Right forelimb (tissue), 1 donor: Measurements from ENCODE around the gene CLEC3B.
"Not testable (repeated sequence)": the region's sequence is repeated elsewhere in the genome, so short reads cannot be mapped to it uniquely, and the experiment has no call there.

Experiments used
- DNase-seq: peaks from one replicate; pipeline ENCODE4 v3.0.0-alpha.2; 2018

CLEC3B gene, protein sequence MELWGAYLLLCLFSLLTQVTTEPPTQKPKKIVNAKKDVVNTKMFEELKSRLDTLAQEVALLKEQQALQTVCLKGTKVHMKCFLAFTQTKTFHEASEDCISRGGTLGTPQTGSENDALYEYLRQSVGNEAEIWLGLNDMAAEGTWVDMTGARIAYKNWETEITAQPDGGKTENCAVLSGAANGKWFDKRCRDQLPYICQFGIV

DNA sequence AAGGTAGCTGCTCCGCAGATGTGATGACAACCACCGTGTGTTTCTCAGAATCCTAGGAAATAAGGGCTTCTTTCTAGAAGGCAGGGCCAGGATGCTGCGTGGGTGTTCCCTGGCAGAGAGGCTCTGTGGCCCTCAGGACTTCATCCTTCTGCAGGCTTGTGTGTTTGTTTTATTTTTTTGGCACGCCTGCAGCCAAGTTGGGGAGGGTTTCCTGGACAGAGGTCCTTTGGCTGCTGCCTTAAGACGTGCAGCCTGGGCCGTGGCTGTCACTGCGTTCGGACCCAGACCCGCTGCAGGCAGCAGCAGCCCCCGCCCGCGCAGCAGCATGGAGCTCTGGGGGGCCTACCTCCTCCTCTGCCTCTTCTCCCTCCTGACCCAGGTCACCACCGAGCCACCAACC is at the start of gene CLEC3B:
Gene CLEC3B (plus strand): TSS at position 266 of the 400 bp plus-strand sequence. CDS start 60 bp downstream, at position 326.
- peak; percentile 77 for DNase-seq

DNA sequence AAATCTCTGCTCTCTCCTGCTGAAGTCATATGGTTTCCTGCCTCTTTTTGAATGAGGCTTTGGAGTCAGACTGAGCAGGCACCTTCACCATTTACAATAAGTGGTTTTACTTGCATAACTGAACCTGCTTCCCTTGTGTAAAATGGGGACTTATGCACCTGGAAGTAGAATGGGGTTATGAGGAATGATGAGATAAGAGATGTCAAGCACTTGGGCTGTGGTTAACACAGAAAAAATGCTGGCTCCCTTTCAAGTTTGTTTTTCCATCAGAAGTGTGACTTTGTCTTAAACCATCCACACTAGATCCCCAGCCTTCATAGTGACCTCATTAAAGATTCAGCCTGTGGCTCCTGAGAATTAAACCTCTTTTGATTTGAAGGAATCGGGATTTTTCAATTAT is 44.9 kb upstream of the CLEC3B start:
- no peak for DNase-seq

DNA sequence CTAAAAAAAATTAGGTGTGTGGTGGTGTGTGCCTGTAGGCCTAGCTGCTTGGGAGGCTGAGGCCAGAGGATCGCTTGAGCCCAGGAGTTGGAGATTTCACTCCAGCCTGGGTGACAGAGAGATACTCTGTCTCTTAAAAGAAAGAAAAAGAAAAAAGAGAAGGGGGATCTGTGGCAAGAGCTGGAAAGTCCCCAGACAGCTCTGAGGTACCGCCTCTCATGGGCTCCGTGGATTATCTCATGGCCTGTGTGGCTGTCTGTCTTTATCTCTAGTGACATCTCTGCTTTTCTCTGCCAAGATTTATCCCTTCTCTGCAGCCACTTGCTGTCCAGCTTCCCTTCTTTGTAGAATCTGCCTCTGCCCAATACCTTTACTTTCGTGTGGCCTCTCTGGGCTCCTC is 44.4 kb upstream of the CLEC3B start:
- DNase-seq: no peak

DNA sequence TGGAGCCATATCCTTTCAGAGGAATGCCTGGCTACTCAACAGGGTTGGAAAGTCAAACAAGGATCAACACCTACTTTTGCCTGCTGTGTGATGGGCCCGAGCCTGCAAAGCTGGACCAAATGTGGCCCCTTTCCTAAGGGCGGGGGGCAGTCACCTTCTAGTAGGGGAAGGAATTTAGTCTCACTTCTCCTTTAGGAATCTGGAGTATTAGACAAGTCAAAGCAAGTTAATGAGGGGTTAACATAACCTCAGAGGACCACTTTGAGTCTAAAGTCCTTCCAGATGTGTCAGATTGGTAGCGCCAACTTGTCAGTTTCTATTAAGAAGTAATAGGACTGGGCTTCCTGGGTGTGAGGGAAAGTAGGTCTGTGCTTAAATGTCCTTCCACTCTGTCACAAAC is 43.3 kb upstream of the CLEC3B start:
- DNase-seq: no peak

DNA sequence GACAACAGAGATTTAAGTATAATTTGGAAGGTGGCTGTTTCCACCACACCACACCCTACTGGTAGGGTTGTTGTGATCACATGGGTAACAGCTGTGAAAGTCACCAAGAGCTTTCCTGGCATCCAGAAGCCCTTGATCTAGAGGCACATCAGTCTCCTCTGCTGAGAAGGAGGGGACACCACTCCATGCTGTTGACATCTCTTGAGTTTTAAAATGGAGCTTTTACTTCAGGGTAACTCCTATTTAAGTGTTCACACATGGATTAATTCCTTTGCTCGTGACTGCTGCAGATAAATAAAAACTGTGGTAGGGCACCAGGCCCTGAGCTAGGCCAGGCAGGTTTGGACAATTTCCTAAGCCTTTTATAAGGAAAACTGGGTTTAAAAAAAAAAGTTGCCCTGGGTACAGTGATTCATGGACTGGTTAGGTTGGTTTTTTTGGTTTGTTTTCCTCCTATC is 42.6 kb upstream of the CLEC3B start:
- DNase-seq: no peak

DNA sequence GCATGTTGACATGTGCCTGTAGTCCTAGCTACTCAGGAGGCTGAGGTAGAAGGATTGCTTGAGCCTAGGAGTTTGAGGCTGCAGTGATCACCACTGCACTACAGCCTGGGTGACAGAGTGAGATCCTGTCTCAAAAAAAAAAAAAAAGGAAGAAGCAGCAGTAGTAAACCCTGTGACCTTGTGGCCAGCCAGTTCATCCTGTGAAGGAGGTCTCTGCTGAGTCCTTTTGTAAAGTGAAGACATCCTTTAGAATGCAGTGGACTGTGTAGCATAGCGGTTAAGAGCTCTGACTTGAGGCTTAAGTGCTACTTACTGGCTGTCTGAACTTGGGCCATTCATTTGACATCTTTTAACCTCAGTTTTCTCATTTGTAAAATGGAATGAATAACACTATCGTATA is 41.8 kb upstream of the CLEC3B start:
- no peak for DNase-seq

DNA sequence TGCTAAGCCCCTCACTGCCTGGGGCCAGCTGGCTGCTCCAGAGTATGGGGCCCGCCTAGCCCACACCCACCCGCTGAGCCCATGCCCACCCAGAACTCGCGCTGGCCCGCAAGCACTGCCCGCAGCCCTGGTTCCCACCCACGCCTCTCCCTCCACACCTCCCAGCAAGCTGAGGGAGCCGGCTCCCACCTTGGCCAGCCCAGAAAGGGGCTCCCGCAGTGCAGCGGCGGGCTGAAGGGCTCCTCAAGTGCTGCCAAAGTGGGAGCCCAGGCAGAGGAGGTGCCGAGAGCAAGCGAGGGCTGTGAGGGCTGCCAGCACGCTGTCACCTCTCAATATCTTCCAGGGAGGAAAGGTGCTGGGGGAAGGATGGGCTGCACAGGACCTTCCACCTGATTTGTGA is 39.8 kb upstream of the CLEC3B start:
- DNase-seq: not testable (repeated sequence)

DNA sequence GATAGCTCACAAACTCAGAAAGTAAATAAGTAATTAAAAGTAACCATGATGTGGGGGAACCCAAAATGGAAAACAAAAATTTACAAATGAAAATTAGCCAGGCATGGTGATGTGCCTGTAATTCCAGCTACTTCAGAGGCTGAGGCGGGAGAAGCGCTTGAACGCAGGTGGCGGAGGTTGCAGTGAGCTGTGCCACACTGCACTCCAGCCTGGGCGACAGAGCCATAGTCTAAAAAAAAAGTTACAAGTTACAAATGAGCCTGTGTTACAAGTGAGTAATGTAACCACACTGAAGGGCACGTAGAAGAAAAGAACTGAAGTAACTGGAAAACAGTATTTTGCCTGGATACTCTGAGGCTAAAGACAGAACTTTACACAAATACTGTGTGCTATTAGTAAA is 38.8 kb upstream of the CLEC3B start:
- DNase-seq: no peak

DNA sequence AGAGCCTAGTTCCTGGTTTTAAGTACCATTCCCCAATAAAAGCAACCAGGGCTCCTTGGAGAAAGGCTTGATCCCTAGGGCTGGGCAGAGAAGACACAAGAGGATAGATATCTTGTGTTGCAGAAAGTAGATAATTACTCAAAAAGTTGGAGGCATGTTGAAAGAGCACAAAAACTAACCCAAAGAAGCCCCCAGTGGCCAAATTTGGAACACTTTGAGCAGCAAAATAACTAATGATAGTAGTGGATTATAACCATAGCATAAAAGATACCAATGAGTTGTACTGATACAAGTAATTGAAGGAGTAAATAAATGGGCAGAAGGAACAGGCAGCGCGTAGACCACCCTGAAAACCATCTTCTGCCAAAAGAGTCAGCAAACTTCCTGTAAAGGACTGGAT is 38.0 kb upstream of the CLEC3B start:
- no peak for DNase-seq

DNA sequence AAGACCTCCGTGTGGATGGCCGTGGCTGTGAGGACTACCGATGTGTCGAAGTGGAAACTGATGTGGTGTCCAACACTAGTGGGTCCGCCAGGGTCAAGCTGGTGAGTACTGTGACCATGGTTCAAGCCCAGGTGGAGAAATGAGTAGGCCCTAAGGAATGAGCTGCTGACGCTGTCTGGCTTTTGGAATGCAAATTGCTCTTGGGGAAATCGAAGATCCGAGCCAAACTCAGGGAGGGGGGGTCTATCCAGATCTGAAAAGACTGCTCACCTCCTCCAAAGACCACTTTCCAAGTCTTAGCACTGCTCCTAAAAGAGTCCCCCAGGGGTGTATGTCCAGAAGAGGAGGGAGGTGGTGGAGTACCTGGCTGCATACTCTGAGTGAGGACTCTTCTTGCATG is 37.0 kb upstream of the CLEC3B start:
- DNase-seq: no peak

DNA sequence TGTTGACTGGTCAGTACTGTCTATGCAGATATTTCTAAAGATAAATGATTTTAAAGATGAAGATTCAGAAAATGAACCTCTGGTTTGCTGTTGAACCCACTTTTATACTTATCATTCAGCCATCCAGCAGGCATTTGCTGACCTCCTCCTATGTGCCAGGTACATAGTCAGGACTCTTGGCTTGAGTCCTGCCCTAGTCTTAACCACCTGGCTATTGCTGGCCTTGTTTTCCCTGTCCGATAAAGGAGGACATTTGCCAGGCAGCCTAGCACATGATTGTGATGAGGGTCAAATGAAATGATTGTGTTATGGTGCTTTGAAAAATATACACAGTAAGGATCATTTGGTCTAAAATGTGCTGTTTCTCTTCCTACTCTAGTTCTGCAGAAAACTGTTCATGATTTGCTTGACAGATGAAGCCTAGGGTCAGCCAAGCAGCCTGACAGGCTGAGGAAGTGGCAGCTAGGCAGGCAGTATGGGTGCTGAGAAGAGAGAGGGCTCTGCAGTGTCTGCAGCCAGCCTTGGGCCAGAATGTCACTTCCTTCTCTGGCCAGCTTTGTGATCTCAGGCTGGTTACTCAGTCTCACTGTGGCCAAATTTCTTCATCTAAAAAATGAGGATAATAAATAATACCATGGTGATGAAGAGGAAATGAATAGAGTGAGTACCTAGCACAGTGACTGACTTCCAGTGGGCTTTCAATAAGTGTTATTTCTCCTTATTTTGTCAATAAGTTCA is 36.3 kb upstream of the CLEC3B start:
- DNase-seq: no peak

DNA sequence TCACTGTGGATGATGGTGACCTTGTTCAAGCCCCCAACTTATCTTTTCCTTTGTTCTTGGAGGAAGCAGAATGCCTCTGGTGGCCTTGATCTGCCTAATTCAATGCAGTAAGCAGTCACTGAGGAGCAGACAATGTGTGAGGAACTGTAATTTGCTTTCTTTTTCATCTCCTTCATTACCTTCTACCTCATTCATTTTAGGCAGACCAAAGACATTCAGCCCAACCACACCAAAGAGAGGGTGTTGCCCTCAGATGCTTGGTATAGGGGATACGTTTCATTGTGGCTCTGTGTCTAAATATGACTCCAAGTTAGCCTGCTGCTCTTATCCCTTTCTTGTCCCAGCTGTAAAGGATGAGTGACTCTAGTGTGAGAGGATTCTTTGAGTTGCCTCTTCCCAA is 34.8 kb upstream of the CLEC3B start:
- no peak for DNase-seq

DNA sequence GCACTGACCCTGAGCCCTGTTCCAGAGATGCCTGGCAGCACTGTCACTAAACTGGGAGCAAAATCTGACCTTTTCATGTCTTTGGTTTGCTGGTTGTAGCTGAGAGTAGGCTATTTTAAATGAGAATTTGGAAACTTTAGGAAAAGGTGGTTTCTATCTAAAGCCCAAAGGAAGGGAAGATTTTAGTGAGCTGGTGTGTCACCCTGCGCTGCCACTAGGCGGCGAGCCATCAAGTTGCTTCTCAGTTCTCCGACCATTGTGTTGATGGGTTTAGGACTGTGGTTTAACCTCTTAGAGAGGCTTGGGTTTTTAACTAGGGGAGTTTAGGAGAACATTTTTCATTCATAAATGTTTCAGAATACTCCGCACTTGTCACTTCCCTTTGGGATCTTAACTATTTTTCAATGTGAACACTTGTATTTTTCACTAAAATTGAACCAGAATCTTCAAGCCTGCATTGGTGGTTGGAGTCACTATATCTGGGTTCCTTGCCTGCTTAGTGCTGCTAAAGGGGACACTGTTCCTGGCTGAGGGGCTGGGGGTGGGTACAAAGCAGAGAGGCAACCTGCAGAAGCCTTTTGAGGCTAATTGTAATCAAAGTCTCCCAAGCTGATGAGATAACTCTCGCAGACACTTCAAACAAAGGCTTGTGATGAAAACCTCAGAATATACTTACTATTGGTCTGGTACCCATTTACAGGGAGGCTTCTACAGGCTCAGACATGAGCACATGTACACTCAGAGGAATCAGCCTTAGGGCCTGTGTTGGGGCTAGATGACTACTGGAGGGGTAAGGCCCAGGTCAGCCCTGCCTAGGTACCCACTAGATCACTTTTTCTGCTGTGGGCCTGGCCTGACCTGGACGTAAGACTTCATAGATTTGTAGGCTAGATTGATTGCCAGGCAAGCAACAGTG is 33.3 kb upstream of the CLEC3B start:
- no peak for DNase-seq

DNA sequence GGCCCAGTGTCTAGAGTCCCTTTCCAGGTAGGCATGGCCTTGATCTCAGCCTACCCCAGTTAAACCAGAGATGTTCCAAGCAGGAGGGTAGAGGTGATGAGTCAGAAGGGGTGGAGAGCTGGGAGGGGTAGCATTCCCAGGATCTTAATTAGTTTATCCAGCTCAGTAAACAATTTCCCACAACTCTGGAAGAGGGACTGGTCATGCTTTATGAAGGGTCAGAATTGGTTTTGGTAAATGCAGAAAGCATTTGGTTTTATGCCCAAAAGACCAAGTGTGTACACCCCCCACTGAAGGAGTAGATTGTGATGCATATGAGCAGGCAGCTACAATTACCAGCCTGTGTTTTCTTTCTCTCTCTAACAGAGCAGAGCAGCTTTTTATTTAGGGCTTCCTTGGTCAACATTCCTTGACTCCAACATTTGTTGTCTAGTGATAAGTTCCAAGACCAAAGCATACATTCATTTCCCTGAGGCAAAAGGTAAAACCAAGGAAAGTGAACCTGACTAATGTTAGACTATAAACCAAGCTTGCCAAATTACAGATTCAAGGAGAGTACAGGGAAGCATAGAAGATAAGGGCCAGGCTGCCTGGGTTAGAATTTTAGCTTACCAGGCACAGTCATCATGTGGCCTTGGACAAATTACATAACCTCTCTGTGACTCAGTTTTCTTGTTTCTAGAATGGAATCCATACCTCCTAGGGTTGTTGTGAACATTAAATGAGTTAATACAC is 32.5 kb upstream of the CLEC3B start:
- DNase-seq: no peak

DNA sequence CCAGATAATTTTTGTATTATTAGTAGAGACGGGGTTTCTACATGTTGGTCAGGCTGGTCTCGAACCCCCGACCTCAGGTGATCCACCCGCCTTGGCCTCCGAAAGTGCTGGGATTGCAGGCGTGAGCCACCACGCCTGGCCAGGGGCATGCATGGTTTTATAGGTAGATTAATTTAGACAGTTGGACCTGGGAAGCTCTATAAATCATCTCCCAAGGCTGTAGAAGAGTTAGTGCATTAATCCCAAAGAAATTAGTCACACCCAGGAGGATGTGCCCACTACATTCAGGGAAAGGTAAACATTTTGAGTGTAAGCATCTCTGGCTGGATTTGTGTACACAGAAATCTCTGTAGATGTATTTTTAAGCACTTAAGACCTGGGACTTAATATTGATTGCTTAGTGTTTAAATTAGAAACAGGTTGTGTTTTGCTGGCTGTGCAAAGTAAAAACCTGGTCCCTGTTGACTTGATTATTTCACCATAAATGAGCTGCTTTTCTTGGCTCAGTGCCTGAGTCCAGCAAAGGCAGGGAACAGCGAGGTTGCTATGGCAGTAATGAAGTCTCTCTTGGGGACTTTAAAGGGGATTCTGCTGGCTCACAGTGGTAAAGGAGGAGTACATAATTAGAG is 30.8 kb upstream of the CLEC3B start:
- no peak for DNase-seq

DNA sequence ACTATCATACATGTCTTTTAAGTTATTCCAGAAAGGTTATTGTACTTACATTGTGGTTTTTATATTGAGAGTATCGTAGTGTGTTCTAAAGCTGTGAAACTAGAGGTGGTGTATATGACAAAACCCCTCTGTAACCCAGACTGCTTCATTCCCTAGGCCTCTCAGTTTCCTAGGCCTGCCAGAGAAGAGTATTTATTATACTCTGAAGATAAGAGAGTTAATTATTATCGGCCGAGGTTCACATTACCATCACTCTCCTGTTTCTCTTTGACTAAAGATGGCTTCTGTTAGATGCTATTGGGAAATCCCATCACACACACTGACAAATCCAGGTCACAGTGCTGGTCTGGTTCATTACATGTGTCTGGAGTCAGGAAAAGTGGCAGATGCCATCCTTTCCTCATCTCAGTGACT is 29.5 kb upstream of the CLEC3B start:
- DNase-seq: no peak

DNA sequence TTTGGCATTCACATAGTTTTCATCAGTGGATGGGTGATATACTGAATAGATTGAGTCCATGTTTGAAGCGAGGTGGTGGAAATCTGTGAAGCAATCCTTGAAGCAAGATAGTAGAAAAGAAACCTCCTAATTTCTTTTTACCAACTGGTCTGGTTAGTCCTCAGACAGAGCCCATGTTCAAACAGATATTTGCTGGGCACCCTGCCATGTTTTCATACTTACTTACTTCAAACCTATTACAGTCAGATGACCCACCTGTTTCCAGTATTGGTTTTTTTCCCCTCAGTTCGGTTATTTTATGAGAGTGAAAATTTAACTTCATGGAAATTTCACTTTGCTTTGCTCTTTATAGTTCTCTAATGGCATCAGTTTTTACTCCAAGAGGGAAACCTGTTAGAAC is 26.3 kb upstream of the CLEC3B start:
- DNase-seq: no peak

DNA sequence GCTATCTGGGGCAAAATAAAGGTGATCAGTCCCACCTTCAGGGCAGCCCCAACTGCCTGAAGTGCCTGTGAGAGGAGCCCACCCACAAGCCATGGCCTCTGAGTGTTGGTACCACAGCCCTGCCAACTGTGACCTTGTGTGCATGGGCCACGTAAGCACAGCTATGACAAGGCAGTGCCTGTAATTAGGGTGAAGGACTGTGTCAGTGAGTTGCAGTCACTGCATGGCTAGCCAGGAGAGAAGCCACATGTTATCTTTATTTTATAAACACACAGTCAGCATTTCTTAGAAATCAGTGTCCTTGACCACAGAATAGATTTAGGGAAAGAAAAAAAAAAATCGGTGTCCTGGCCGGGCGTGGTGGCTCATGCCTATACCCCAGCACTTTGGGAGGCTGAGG is 25.3 kb upstream of the CLEC3B start:
- DNase-seq: no peak

DNA sequence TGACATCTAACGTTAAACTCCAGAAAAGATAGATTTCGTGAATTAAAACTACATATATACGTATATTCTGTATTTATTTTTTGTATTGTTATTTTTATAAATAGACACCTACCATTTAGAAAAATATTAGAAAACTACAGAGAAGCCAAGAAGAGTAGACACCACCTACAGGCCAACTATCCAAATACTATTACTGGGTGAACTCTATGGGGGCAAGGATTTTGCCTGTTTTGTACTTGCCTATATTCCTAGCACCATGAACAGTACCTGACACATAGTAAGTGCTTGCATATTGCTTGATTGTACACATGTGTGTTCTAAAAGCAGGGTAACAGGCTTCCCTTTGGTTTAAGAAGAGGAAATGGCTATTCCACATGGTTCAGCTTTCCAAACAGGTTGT is 24.4 kb upstream of the CLEC3B start:
- no peak for DNase-seq

DNA sequence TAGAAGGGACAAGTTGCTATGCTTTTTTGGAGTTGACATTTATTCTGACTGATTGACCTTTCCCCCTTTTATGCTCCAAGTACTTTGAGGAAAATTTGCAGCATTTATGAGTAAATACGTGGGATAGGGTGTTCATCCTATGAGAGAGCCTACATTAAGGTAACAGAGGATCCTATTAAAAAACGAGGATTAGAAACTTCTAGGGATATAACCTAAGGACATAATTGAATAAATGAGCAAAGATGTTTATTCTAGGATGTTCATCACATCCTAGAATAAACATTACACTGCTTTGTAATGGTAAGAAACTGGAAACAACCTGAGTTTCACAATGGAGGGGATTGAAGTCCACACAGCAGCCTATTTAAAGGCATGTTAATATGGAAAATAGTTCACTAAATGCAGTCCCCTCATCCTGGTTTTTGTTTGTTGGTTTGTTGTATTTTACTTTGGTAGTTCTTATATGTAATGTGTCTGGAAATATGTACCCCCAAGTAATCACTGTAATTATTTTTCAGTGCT is 23.9 kb upstream of the CLEC3B start:
- DNase-seq: no peak

DNA sequence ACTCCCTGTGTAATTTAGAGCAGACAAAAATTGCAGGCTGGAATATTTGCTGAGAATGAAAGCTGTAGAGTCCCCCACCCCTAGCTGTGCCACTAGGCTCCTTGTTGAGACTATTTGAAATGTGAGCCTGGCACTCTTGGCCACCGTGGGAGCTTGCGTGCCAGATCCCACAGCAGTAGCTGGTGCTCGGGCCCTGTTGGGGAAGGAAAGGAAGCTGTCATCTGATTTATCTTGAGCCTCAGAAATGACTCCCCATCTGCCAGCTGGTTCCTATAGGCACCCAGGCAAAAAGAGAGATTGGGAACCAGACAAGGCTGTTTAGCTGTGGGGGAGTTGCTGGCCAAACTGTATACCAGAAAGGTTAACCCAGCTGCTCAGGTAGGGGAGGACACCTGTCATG is 23.4 kb upstream of the CLEC3B start:
- DNase-seq: no peak

DNA sequence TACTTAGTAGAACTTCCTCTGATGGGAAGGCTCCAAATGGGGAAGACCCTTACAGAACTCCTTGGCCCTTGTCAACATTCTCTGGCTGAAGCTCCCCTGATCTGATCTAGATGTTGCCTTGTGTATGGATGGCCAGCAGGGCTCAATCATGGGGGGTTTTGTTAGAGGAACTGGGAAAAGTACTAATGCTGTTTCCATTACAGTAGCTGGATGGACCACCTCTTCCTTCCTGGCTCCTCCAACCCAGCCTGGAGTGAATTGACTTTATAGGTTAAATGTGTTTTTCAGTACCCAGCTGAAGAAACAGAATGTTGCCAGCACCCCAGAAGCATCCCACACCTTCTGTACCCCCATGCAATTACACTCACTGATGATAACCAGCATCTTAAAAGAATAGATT is 22.7 kb upstream of the CLEC3B start:
- no peak for DNase-seq
